GM21447 (cell line): ENCODE measurements around the gene S100A12.

ENCODE experiments used
- ATAC-seq: cut with Tn5 transposase; IDR thresholded peaks from one replicate; pipeline ENCODE4 v1.9.1; 2021; ENCODE audit not compliant: unreplicated experiment

The S100A12 gene

DNA sequence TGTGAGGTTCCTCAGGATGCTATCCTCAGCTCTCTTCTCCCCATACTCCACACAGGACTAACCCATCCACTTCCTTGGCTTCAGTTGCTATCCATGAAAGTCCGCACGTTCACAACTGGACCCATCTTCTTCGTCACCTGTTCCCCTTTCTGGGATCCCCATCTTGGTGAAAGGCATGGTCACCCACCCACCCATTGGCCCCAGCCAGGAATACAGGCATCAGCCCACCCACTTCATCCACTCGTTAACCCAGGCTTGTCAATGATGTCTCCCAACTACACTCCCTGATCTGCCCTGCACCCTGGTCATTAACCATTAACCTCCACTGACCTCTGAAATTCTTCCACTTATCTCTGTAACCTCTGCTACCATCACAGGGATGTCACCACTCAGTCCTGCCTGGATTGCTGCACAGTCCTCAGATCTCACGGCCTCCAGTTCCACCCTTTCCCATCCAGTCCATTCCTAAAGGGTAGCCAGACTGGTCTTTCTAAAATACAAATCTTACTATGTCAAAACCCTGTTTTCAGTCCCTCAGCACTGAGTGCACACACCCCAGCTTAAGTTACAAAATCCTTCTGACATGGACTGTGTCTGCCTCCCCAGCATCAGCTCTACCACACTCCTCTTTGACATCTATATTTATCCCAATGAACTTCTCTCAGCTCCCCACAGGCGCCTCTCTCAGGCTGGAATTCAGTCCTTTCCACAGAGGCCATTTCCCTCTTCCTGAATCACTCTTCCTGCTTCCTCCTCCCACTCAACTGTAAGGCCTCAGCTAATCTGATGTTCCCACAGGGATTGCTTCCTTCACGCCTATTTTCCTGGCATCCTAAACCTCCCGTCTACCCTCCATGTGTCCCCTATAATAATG is 37.2 kb downstream of the S100A12 start:
- no peak for ATAC-seq

- no peak for ATAC-seq
Measured at GRCh38 chr1:153336650-153337049, 38.8 kb downstream of the S100A12 start.

GRCh38 chr1:153333902-153334301 is 41.5 kb downstream of the S100A12 start:
- ATAC-seq: no peak

GRCh38 chr1:153324912-153325311 is 50.5 kb downstream of the S100A12 start:
- no peak for ATAC-seq
